ENCODE results near the gene RNF26. TPM values are rescaled to one million over a fixed set of nuclear protein-coding genes. Genes with fewer than 3 reads are reported as not detected.

Gene RNF26
- total and polyA plus RNA-seq, 2 of the 13 experiments (the other 11 are each of a cell fraction or from before 2014, with no cell fraction given): 11.9 to 26.3 TPM

DNA sequence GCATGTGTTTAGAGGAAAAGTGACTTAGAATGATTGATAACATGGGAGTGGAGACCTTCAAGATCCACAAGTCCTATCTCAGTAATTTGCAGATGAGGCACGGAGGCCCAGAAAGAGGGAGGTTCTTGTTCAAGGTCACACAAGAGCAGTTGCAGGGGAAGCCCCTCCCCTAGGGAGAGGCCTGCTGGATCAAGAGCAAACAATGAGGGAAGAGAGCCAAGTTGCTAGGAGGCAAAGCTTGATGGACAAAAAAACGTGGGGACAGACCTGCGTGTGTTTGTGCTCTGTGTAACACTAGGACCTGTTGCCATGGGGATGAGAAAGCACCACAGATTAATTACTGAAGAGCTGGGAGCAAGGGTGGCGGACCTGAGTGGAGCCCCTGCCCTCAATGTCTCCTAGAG lies 18.5 kb downstream of the RNF26 start (continued):
- TF ChIP-seq CREM (IDR thresholded peaks at IDR 0.05) (no peak), CREM (CRISPR knock-in tag; IDR thresholded peaks at IDR 0.05) (no peak), ERF (CRISPR knock-in tag; IDR thresholded peaks at IDR 0.05) (peak; percentile 53; the same call in 1 of the 2 replicates), ZNF615 (CRISPR knock-in tag; IDR thresholded peaks at IDR 0.05; ENCODE audit: borderline replicate concordance) (no peak), ZNF644 (CRISPR knock-in tag; IDR thresholded peaks at IDR 0.05; ENCODE audit: low read depth) (no peak), SNAPC2 (CRISPR knock-in tag; IDR thresholded peaks at IDR 0.05) (no peak), KIAA2018 (CRISPR knock-in tag; IDR thresholded peaks at IDR 0.05; ENCODE audit: borderline replicate concordance) (no peak), TSC22D2 (CRISPR knock-in tag; IDR thresholded peaks at IDR 0.05; ENCODE audit: borderline replicate concordance) (no peak), EHMT2 (IDR thresholded peaks at IDR 0.05; ENCODE audit: borderline replicate concordance, low read depth, low read length) (no peak), PHF8 (CRISPR knock-in tag; IDR thresholded peaks at IDR 0.05) (no peak), NFKB2 (CRISPR knock-in tag; IDR thresholded peaks at IDR 0.05; ENCODE audit: borderline replicate concordance) (no peak), XRCC5 (optimal IDR thresholded peaks at IDR 0.05; ENCODE audit: low read length) (peak; percentile 77), ZNF496 (CRISPR knock-in tag; IDR thresholded peaks at IDR 0.05; ENCODE audit: insufficient replicate concordance) (no peak), TCF7 (IDR thresholded peaks at IDR 0.05; ENCODE audit: low read depth) (no peak), ZNF878 (CRISPR knock-in tag; IDR thresholded peaks at IDR 0.05) (no peak), GTF2F1 (IDR thresholded peaks at IDR 0.05; ENCODE audit: low read length) (no peak), CREB1 (IDR thresholded peaks at IDR 0.05) (no peak), CREB1 (CRISPR knock-in tag; IDR thresholded peaks at IDR 0.05) (no peak)
- TF ChIP-seq, protein P1, sequence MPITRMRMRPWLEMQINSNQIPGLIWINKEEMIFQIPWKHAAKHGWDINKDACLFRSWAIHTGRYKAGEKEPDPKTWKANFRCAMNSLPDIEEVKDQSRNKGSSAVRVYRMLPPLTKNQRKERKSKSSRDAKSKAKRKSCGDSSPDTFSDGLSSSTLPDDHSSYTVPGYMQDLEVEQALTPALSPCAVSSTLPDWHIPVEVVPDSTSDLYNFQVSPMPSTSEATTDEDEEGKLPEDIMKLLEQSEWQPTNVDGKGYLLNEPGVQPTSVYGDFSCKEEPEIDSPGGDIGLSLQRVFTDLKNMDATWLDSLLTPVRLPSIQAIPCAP (CRISPR knock-in tag; IDR thresholded peaks at IDR 0.05; ENCODE audit: low read depth): no peak
- TF ChIP-seq, protein P2, sequence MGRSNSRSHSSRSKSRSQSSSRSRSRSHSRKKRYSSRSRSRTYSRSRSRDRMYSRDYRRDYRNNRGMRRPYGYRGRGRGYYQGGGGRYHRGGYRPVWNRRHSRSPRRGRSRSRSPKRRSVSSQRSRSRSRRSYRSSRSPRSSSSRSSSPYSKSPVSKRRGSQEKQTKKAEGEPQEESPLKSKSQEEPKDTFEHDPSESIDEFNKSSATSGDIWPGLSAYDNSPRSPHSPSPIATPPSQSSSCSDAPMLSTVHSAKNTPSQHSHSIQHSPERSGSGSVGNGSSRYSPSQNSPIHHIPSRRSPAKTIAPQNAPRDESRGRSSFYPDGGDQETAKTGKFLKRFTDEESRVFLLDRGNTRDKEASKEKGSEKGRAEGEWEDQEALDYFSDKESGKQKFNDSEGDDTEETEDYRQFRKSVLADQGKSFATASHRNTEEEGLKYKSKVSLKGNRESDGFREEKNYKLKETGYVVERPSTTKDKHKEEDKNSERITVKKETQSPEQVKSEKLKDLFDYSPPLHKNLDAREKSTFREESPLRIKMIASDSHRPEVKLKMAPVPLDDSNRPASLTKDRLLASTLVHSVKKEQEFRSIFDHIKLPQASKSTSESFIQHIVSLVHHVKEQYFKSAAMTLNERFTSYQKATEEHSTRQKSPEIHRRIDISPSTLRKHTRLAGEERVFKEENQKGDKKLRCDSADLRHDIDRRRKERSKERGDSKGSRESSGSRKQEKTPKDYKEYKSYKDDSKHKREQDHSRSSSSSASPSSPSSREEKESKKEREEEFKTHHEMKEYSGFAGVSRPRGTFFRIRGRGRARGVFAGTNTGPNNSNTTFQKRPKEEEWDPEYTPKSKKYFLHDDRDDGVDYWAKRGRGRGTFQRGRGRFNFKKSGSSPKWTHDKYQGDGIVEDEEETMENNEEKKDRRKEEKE (IDR thresholded peaks at IDR 0.05): no peak
